KBM-7 (cell line): ENCODE results near the gene GTSF1L.
"Not testable (repeated sequence)": the region's sequence is repeated elsewhere in the genome, so short reads cannot be mapped to it uniquely, and the experiment has no call there.

ENCODE experiments used
- DNase-seq: peaks from one replicate; pipeline ENCODE4 v3.0.0-alpha.2; 2015
- in situ Hi-C: fragments of 300-500 bp; cut with MboI; formaldehyde crosslinking; loops from 2 replicates; pipeline ENCODE4 v1.14.3; 2020; ENCODE audit warnings: low sequenced_read_pairs, low pct_unique_long_range_greater_than_20kb, mixed read lengths

Gene GTSF1L

GRCh38 chr20:43726811-43727338 lies at the start of gene GTSF1L:
Gene GTSF1L (minus strand): TSS chr20:43727002. CDS start chr20:43726694, 308 bp downstream.
- in situ Hi-C loops: no loop called here
- DNase-seq: no peak

GRCh38 chr20:43774754-43775153 lies 48.0 kb upstream of the GTSF1L start:
- in situ Hi-C loops: no loop called here

DNA sequence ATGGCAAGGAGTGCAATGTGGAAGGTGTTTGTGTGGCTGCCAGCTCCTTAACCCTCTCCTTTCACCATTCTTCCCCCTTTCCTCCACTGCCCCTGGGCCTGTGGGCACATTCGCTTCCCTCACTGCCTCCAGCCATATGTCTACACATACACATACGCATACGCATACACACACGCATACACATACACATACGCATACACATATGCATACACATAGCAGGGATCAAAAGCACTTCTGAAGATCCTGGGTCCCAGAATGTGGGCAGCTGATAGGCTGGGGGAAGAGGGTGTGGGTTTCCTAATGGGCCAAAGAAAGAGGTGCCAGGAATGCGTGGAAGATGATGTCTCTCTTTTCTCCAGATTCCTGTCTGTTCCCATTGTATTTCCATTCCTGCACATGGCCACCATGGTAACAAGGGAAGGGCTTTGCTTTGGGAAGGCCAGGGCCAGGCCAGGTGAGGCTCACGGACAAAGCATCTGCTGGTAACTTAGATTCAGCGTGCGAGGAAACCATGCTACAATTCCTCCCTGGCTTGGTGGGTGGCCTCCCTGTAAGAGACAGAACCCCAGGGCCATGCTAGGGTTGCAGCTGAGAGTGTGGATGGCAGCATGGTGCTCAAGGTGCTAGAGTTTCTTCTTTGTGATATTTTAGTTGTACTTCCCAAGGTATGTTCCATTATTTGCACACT lies 44.8 kb upstream of the GTSF1L start:
- no peak for DNase-seq
- in situ Hi-C loops: no loop called here

More at GRCh38 chr20:43774754-43775153, 48.0 kb upstream of the GTSF1L start:
- no peak for DNase-seq

GRCh38 chr20:43770342-43770741 lies 43.5 kb upstream of the GTSF1L start:
- no peak for DNase-seq
- in situ Hi-C loops: no loop called here

DNA sequence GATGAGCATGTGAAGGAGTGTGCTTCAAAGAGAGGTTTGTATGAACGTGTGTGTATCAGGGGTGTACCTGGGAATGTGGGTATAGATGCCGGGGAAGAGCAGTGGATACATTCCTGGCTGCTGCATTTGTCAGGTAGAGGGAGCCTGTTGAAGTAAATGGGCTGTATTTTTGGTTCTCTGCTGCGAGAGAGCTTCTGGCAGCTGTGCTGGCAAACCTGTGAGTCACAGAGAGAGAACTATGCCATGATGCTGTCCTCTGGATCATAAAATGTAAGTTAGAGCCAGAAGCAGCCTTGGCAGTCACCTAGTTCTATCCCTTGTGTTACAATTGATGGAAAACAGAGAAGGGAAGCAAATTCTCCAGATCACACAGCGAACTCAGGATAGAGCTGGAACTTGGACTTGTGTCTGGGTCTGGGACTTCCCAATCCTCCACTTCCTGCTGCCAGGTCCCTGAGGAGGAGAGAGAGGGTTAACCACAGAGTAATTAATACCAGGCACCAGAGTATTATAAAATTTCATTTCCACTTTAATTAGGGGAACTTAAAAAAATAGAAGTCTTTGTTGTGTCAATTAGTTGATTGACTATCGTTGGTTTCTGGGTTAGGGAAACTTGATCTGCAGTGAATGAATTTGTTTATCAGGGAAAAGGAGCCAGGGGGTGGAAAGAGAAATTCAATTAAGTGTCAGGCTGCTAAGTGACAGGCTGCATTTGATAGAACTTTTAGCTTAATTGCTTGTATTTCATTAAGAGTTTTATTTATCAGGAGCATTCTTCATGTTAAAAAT lies 41.1 kb upstream of the GTSF1L start:
- in situ Hi-C loops: no loop called here

GRCh38 chr20:43766917-43767316 lies 40.1 kb upstream of the GTSF1L start:
- in situ Hi-C loops: no loop called here

More for the DNA sequence above, 41.1 kb upstream of the GTSF1L start:
- no peak for DNase-seq

GRCh38 chr20:43766385-43766784 lies 39.6 kb upstream of the GTSF1L start:
- in situ Hi-C loops: no loop called here

More at GRCh38 chr20:43766917-43767316, 40.1 kb upstream of the GTSF1L start:
- no peak for DNase-seq

DNA sequence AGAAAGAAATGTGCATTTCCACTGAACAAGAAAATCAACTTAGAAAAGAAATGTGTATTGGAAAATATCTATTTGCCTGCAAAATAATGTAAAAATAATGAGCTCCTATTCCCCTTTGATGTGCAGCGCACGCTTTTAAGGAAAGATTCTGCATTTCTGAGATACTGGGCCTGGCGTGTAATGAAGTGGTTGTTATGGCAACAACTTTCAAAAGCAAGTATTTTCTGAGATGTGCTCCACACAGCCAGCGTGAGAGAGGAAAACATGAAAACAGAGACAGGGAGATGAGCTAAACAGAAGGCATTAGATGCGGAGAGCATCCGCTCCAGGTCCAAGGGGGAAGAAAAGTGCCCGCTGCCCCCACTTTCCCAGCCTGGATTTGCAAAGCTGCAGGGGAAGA lies 39.1 kb upstream of the GTSF1L start:
- DNase-seq: no peak
- in situ Hi-C loops: no loop called here

More at GRCh38 chr20:43766385-43766784, 39.6 kb upstream of the GTSF1L start:
- DNase-seq: no peak

GRCh38 chr20:43762911-43763310 lies 36.1 kb upstream of the GTSF1L start:
- DNase-seq: no peak
- in situ Hi-C loops: no loop called here

GRCh38 chr20:43761386-43762340 lies 34.9 kb upstream of the GTSF1L start:
- no peak for DNase-seq
- in situ Hi-C loops: no loop called here

DNA sequence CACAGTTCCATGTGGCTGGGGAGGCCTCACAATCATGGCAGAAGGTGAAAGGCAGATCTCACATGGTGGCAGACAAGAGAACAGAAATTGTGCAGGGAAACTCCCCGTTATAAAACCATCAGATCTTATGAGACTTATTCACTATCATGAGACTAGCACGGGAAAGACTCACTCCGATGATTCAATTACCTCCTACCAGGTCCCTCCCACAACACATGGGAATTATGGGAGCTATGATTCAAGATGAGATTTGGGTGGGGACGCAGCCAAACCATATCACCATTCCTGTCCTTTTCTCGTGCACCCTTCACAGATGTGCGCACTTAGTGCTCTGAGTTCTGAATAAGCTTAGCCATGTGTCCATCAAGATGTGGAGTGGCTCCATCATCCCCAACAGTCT lies 31.1 kb upstream of the GTSF1L start:
- DNase-seq, in situ Hi-C loops: not testable (repeated sequence)

GRCh38 chr20:43755851-43756250 lies 29.0 kb upstream of the GTSF1L start:
- DNase-seq: no peak
- in situ Hi-C loops: no loop called here

- in situ Hi-C loops: no loop called here
- no peak for DNase-seq
These were observed 28.6 kb upstream of the GTSF1L start for GRCh38 chr20:43755390-43755789.

DNA sequence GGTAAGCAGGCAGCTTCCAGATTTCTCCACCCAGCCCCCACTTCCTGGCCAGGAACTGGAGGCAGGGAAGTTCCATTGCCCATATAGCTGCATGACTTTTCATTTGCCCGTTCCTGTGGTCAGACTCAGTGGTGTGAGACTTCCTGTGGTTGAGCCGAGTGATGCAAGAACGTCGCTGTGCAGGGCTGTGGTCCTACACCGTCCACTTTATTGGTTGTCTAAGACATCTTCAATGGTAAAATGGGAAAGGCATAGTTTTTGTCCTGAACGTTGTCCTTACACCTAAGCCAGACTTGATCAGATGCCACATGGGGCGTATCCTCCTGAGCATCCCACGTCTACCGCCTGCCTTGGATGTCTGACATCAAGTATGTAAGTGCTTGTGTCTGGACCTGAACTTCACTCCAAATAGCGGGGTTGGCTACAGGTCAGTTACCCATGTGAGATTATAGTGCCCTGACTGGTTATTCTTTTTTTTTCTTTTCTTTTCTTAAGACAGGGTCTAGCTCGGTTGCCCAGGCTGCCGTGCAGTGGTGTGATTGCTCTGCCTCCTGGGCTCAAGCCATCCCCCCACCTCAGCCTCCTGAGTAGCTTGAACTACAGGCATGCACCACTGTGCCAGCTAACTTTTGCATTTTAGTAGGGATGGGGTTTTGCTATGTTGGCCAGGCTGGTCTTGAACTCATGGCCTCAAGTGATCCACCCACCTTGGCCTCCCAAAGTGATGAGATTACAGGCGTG lies 25.9 kb upstream of the GTSF1L start:
- DNase-seq: peak; percentile 80
- in situ Hi-C loops: no loop called here

GRCh38 chr20:43752051-43752360 lies 25.2 kb upstream of the GTSF1L start:
- no peak for DNase-seq
- in situ Hi-C loops: no loop called here

GRCh38 chr20:43751167-43752050 lies 24.6 kb upstream of the GTSF1L start:
- no peak for DNase-seq
- in situ Hi-C loops: no loop called here

GRCh38 chr20:43750774-43751166 lies 24.0 kb upstream of the GTSF1L start:
- DNase-seq: no peak
- in situ Hi-C loops: no loop called here
